ENCODE measurements around the gene FURIN.
"Not testable (repeated sequence)": the region's sequence is repeated elsewhere in the genome, so short reads cannot be mapped to it uniquely, and the experiment has no call there.

FURIN gene

GRCh38 chr15:90845201-90845949 is 23.0 kb upstream of the FURIN start:
- DNase-seq, result peak; percentile 80

GRCh38 chr15:90849424-90849823 is 19.0 kb upstream of the FURIN start:
- not testable (repeated sequence) for DNase-seq

GRCh38 chr15:90851114-90851513 is 17.3 kb upstream of the FURIN start:
- no peak for DNase-seq

GRCh38 chr15:90851940-90852339 is 16.4 kb upstream of the FURIN start:
- no peak for DNase-seq

GRCh38 chr15:90855139-90855538 is 13.2 kb upstream of the FURIN start:
- no peak for DNase-seq

- no peak for DNase-seq
These were observed 11.1 kb upstream of the FURIN start for GRCh38 chr15:90857337-90857736.

GRCh38 chr15:90857883-90858443 is 10.4 kb upstream of the FURIN start:
- DNase-seq, result no peak

GRCh38 chr15:90859234-90860131 is 8.9 kb upstream of the FURIN start:
- peak; percentile 30 for DNase-seq

GRCh38 chr15:90860450-90860849 is 7.9 kb upstream of the FURIN start:
- DNase-seq, result peak; percentile 43

- peak; percentile 95 for DNase-seq
These were observed 7.3 kb upstream of the FURIN start for GRCh38 chr15:90860942-90861675.

GRCh38 chr15:90862487-90862886 is 5.9 kb upstream of the FURIN start:
- DNase-seq, result no peak

GRCh38 chr15:90862964-90863778 is 5.2 kb upstream of the FURIN start:
- peak; percentile 66 for DNase-seq

- DNase-seq, result peak; percentile 47
These were observed 4.4 kb upstream of the FURIN start for GRCh38 chr15:90863987-90864386.

- peak; percentile 83 for DNase-seq
These were observed 3.9 kb upstream of the FURIN start for GRCh38 chr15:90864507-90864906.

GRCh38 chr15:90865702-90866101 is 2.7 kb upstream of the FURIN start:
- no peak for DNase-seq

GRCh38 chr15:90866161-90866715 is 2.1 kb upstream of the FURIN start:
- DNase-seq, result peak; percentile 87

- no peak for DNase-seq
These were observed 1.6 kb upstream of the FURIN start for GRCh38 chr15:90866800-90867199.

GRCh38 chr15:90869140-90869541 is 753 bp downstream of the FURIN start:
- DNase-seq, result peak; percentile 36

- peak; percentile 78 for DNase-seq
These were observed 1.4 kb downstream of the FURIN start for GRCh38 chr15:90869601-90870353.

- DNase-seq, result peak; percentile 71
These were observed 2.2 kb downstream of the FURIN start for GRCh38 chr15:90870354-90871138.

Data from DMS53 (cell line).